HepG2 (cell line): ENCODE data around the gene ADSS2.
"Not testable (repeated sequence)": the region's sequence is repeated elsewhere in the genome, so short reads cannot be mapped to it uniquely, and the experiment has no call there.

ENCODE experiments used
- HNF4G ChIP-seq, 2 experiments: sonication (generic) in 1 of 2; formaldehyde crosslinking in 1 of 2; IDR thresholded peaks; 2 replicates each; pipeline versions ENCODE4 v1.4.0 to v1.6.1; 2011 to 2020; ENCODE audit warnings: borderline replicate concordance in 2 of 2, low read depth in 2 of 2, mild to moderate bottlenecking in 2 of 2, low read length in 1 of 2, missing genetic modification reagents in 1 of 2, moderate library complexity in 1 of 2
- PHF5A ChIP-seq: IDR thresholded peaks from one replicate; pipeline ENCODE4 v1.6.1; 2018; ENCODE audit warnings: low read depth, missing genetic modification reagents; ENCODE audit not compliant: unreplicated experiment
- RFX5 ChIP-seq: IDR thresholded peaks from 2 replicates; pipeline ENCODE4 v1.6.1; 2011; ENCODE audit warnings: low read depth, low read length, improper control_type of control experiment
- ZNF616 ChIP-seq: sonication (generic); formaldehyde crosslinking; IDR thresholded peaks from 2 replicates; pipeline ENCODE4 v1.5.0; 2020; ENCODE audit warnings: low read depth, mild to moderate bottlenecking, missing genetic modification reagents
- TF ChIP-seq, protein P1 (sequence below): sonication (generic); formaldehyde crosslinking; IDR thresholded peaks from 2 replicates; pipeline ENCODE4 v1.5.0; 2020; ENCODE audit warnings: mild to moderate bottlenecking, missing genetic modification reagents, moderate library complexity
- TF ChIP-seq, protein P2 (sequence below): sonication (generic); formaldehyde crosslinking; IDR thresholded peaks from 2 replicates; pipeline ENCODE4 v1.4.0; 2020; ENCODE audit warnings: mild to moderate bottlenecking, missing genetic modification reagents
- TF ChIP-seq, protein P3 (sequence below): sonication (generic); formaldehyde crosslinking; IDR thresholded peaks from 2 replicates; pipeline ENCODE4 v1.8.0; 2022; ENCODE audit warnings: mild to moderate bottlenecking, missing genetic modification reagents, moderate library complexity
- TF ChIP-seq, protein P4 (sequence below): sonication (generic); formaldehyde crosslinking; IDR thresholded peaks from 2 replicates; pipeline ENCODE4 v1.4.0; 2020; ENCODE audit warnings: missing genetic modification reagents

DNA sequence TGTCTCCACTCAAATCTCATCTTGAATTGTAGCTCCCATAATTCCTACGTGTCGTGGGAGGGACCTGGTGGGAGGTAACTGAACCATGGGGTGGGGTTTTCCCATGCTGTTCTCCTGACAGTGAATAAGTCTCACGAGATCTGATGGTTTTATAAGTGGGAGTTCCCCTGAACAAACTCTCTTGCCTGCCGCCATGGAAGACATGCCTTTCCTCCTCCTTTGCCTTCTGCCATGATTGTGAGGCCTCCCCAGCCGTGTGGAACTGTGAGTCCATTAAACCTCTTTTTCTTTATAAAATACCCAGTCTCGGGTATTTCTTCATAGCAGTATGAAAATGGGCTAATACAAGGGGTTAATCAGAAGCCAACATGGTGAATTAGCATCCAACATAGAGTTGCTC lies 86.4 kb downstream of the ADSS2 start:
- not testable (repeated sequence) for TF ChIP-seq PHF5A (CRISPR knock-in tag); RFX5; HNF4G (IDR thresholded peaks at IDR 0.05; ENCODE audit: borderline replicate concordance, low read depth, low read length); HNF4G (CRISPR knock-in tag; IDR thresholded peaks at IDR 0.05; ENCODE audit: borderline replicate concordance, low read depth); ZNF616
- TF ChIP-seq, protein P1, sequence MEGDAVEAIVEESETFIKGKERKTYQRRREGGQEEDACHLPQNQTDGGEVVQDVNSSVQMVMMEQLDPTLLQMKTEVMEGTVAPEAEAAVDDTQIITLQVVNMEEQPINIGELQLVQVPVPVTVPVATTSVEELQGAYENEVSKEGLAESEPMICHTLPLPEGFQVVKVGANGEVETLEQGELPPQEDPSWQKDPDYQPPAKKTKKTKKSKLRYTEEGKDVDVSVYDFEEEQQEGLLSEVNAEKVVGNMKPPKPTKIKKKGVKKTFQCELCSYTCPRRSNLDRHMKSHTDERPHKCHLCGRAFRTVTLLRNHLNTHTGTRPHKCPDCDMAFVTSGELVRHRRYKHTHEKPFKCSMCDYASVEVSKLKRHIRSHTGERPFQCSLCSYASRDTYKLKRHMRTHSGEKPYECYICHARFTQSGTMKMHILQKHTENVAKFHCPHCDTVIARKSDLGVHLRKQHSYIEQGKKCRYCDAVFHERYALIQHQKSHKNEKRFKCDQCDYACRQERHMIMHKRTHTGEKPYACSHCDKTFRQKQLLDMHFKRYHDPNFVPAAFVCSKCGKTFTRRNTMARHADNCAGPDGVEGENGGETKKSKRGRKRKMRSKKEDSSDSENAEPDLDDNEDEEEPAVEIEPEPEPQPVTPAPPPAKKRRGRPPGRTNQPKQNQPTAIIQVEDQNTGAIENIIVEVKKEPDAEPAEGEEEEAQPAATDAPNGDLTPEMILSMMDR, result not testable (repeated sequence)
- TF ChIP-seq, protein P2, sequence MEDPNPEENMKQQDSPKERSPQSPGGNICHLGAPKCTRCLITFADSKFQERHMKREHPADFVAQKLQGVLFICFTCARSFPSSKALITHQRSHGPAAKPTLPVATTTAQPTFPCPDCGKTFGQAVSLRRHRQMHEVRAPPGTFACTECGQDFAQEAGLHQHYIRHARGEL, result not testable (repeated sequence)
- TF ChIP-seq, protein P3, sequence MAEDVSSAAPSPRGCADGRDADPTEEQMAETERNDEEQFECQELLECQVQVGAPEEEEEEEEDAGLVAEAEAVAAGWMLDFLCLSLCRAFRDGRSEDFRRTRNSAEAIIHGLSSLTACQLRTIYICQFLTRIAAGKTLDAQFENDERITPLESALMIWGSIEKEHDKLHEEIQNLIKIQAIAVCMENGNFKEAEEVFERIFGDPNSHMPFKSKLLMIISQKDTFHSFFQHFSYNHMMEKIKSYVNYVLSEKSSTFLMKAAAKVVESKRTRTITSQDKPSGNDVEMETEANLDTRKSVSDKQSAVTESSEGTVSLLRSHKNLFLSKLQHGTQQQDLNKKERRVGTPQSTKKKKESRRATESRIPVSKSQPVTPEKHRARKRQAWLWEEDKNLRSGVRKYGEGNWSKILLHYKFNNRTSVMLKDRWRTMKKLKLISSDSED (CRISPR knock-in tag), result not testable (repeated sequence)
- TF ChIP-seq, protein P4, sequence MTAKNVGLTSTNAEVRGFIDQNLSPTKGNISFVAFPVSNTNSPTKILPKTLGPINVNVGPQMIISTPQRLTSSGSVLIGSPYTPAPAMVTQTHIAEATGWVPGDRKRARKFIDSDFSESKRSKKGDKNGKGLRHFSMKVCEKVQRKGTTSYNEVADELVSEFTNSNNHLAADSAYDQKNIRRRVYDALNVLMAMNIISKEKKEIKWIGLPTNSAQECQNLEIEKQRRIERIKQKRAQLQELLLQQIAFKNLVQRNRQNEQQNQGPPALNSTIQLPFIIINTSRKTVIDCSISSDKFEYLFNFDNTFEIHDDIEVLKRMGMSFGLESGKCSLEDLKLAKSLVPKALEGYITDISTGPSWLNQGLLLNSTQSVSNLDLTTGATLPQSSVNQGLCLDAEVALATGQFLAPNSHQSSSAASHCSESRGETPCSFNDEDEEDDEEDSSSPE (CRISPR knock-in tag), result not testable (repeated sequence)
